ENCODE results near the gene SSU72.
A peak's percentile ranks its signal among the peaks of the same experiment; 100 is the strongest.

SSU72 gene

GRCh38 chr1:1550087-1550486 lies 24.6 kb downstream of the SSU72 start:
- H3K4ac ChIP-seq (ENCODE audit: low read depth, low read length) = no peak overlapping the region
- no peaks in the 10 kb centered on the region for H3K79me2 ChIP-seq (ENCODE audit: control insufficient read depth, insufficient read depth, low read length, poor library complexity)
- no peak for DNase-seq
- H2BK12ac ChIP-seq (ENCODE audit: low read length) = no peak overlapping the region
- no peak overlapping the region for H2AFZ ChIP-seq (ENCODE audit: insufficient read depth, low read length, poor library complexity)
- peaks cover 27 to 34% of the 10 kb centered on the region in 2 experiments for H3K36me3 ChIP-seq (ENCODE audit: control insufficient read depth in 1 of 2, insufficient read depth in 2 of 2, low read length in 2 of 2)
- H3K9me3 ChIP-seq (ENCODE audit: insufficient read depth, low read depth, low read length) = no peaks in the 10 kb centered on the region
- H4K91ac ChIP-seq (ENCODE audit: low read depth, low read length) = no peak overlapping the region
- H3K18ac ChIP-seq (ENCODE audit: low read length) = no peak overlapping the region
- no peak overlapping the region for H3K4me3 ChIP-seq (ENCODE audit: low read depth, low read length)
- H3K23ac ChIP-seq (ENCODE audit: low read length) = no peak overlapping the region
- H3K27me3 ChIP-seq (ENCODE audit: insufficient read depth, low read length) = no peaks in the 10 kb centered on the region
- no peak overlapping the region for H3K27ac ChIP-seq (ENCODE audit: low read depth, low read length)
- H4K12ac ChIP-seq (ENCODE audit: low read depth, low read length) = no peak overlapping the region
- H3K79me1 ChIP-seq (ENCODE audit: low read length) = no peaks in the 10 kb centered on the region
- H3K4me2 ChIP-seq (ENCODE audit: low read length) = no peak overlapping the region
- no peak overlapping the region for H4K8ac ChIP-seq (ENCODE audit: low read depth, low read length)
- H3K9ac ChIP-seq (ENCODE audit: low read length) = no peak overlapping the region
- no peak overlapping the region for H2BK120ac ChIP-seq (ENCODE audit: insufficient read depth, low read length, poor library complexity)
- H2BK5ac ChIP-seq (ENCODE audit: low read depth, low read length, poor library complexity) = no peak overlapping the region
- H2AK5ac ChIP-seq (ENCODE audit: low read length) = no peak overlapping the region
- WGBS (ENCODE audit: extremely low coverage, insufficient coverage, insufficient read length) = no CpG with 5 or more reads among the region's 7 CpGs
- no peaks in the 10 kb centered on the region for H3K4me1 ChIP-seq (ENCODE audit: control insufficient read depth in 1 of 2, insufficient read depth in 2 of 2, low read length in 2 of 2)
- H3K14ac ChIP-seq (ENCODE audit: low read length) = no peak overlapping the region

- no peak overlapping the region for H2AFZ ChIP-seq (ENCODE audit: insufficient read depth, low read length, poor library complexity)
- H2AK5ac ChIP-seq (ENCODE audit: low read length) = no peak overlapping the region
- DNase-seq = no peak
- no peak overlapping the region for H3K14ac ChIP-seq (ENCODE audit: low read length)
- no CpG with 5 or more reads among the region's 14 CpGs for WGBS (ENCODE audit: extremely low coverage, insufficient coverage, insufficient read length)
- H3K23ac ChIP-seq (ENCODE audit: low read length) = no peak overlapping the region
- no peak overlapping the region for H3K9ac ChIP-seq (ENCODE audit: low read length)
- H3K4me2 ChIP-seq (ENCODE audit: low read length) = no peak overlapping the region
- H2BK120ac ChIP-seq (ENCODE audit: insufficient read depth, low read length, poor library complexity) = no peak overlapping the region
- H2BK5ac ChIP-seq (ENCODE audit: low read depth, low read length, poor library complexity) = no peak overlapping the region
- H4K12ac ChIP-seq (ENCODE audit: low read depth, low read length) = no peak overlapping the region
- no peak overlapping the region for H3K27ac ChIP-seq (ENCODE audit: low read depth, low read length)
- H3K4ac ChIP-seq (ENCODE audit: low read depth, low read length) = no peak overlapping the region
- no peaks in the 10 kb centered on the region for H3K79me2 ChIP-seq (ENCODE audit: control insufficient read depth, insufficient read depth, low read length, poor library complexity)
- no peak overlapping the region for H3K4me3 ChIP-seq (ENCODE audit: low read depth, low read length)
- no peak overlapping the region for H2BK12ac ChIP-seq (ENCODE audit: low read length)
- H3K79me1 ChIP-seq (ENCODE audit: low read length) = no peaks in the 10 kb centered on the region
- H3K27me3 ChIP-seq (ENCODE audit: insufficient read depth, low read length) = no peaks in the 10 kb centered on the region
- H3K9me3 ChIP-seq (ENCODE audit: insufficient read depth, low read depth, low read length) = no peaks in the 10 kb centered on the region
- peaks cover 35 to 39% of the 10 kb centered on the region in 2 experiments for H3K36me3 ChIP-seq (ENCODE audit: control insufficient read depth in 1 of 2, insufficient read depth in 2 of 2, low read length in 2 of 2)
- no peak overlapping the region for H4K8ac ChIP-seq (ENCODE audit: low read depth, low read length)
- H3K18ac ChIP-seq (ENCODE audit: low read length) = peak overlapping the region; percentile 27
- no peak overlapping the region for H4K91ac ChIP-seq (ENCODE audit: low read depth, low read length)
- H3K4me1 ChIP-seq (ENCODE audit: control insufficient read depth in 1 of 2, insufficient read depth in 2 of 2, low read length in 2 of 2) = no peaks in the 10 kb centered on the region
Observed at GRCh38 chr1:1548591-1548990, 26.1 kb downstream of the SSU72 start.

DNA sequence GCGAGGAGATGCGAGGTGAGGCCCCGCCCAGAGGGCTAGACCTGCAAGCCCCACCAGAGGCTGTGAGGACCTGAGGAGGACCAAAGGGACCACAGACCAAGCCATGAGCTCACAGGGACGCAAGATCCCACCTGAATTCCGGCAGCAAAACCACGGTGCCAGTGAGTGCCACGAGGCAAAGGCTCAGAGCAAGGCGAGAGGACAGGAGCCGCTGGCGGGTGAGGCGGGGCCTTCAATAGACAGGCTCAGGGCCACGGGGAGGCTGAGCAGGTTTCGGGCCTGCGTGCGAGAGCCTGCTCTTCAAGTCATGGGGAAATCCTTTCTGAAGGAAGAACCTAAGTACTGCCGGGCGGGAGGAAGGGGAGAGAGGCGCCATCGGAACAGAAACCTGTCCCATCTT lies 27.2 kb downstream of the SSU72 start:
- peaks cover 46 to 49% of the 10 kb centered on the region in 2 experiments for H3K36me3 ChIP-seq (ENCODE audit: control insufficient read depth in 1 of 2, insufficient read depth in 2 of 2, low read length in 2 of 2)
- H2BK5ac ChIP-seq (ENCODE audit: low read depth, low read length, poor library complexity) = no peak overlapping the region
- no peaks in the 10 kb centered on the region for H3K79me1 ChIP-seq (ENCODE audit: low read length)
- no peaks in the 10 kb centered on the region for H3K9me3 ChIP-seq (ENCODE audit: insufficient read depth, low read depth, low read length)
- H2AK5ac ChIP-seq (ENCODE audit: low read length) = no peak overlapping the region
- WGBS (ENCODE audit: extremely low coverage, insufficient coverage, insufficient read length) = no CpG with 5 or more reads among the region's 19 CpGs
- H3K4me3 ChIP-seq (ENCODE audit: low read depth, low read length) = no peak overlapping the region
- H3K14ac ChIP-seq (ENCODE audit: low read length) = no peak overlapping the region
- no peak overlapping the region for H3K4ac ChIP-seq (ENCODE audit: low read depth, low read length)
- H2BK120ac ChIP-seq (ENCODE audit: insufficient read depth, low read length, poor library complexity) = no peak overlapping the region
- H4K12ac ChIP-seq (ENCODE audit: low read depth, low read length) = no peak overlapping the region
- H3K27ac ChIP-seq (ENCODE audit: low read depth, low read length) = no peak overlapping the region
- no peak overlapping the region for H3K23ac ChIP-seq (ENCODE audit: low read length)
- no peak for DNase-seq
- no peak overlapping the region for H4K8ac ChIP-seq (ENCODE audit: low read depth, low read length)
- no peak overlapping the region for H3K18ac ChIP-seq (ENCODE audit: low read length)
- no peak overlapping the region for H3K4me2 ChIP-seq (ENCODE audit: low read length)
- no peaks in the 10 kb centered on the region for H3K27me3 ChIP-seq (ENCODE audit: insufficient read depth, low read length)
- H4K91ac ChIP-seq (ENCODE audit: low read depth, low read length) = no peak overlapping the region
- H3K4me1 ChIP-seq (ENCODE audit: control insufficient read depth in 1 of 2, insufficient read depth in 2 of 2, low read length in 2 of 2) = no peaks in the 10 kb centered on the region
- no peak overlapping the region for H2BK12ac ChIP-seq (ENCODE audit: low read length)
- H3K9ac ChIP-seq (ENCODE audit: low read length) = no peak overlapping the region
- H2AFZ ChIP-seq (ENCODE audit: insufficient read depth, low read length, poor library complexity) = no peak overlapping the region
- H3K79me2 ChIP-seq (ENCODE audit: control insufficient read depth, insufficient read depth, low read length, poor library complexity) = no peaks in the 10 kb centered on the region

DNA sequence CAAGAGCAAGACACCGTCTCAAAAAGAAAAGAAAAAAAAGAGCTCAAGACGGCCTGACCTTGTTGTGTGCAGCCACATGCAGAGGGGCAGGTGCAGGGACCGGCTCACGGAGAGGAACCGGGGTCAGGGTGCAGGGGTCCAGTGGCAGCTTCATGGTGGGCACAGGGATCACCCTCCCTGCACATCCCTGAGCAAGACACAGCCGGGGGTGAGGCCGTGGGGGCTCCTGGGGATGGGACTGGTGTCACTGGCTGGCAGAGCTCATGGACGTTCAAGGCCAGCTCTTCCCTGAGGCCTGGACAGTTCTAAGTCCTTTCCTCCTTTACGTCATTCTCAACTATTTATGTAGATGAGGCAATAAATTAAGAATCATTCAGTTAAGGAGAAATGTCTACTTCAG lies 27.7 kb downstream of the SSU72 start:
- no peak for DNase-seq
- no peaks in the 10 kb centered on the region for H3K4me1 ChIP-seq (ENCODE audit: control insufficient read depth in 1 of 2, insufficient read depth in 2 of 2, low read length in 2 of 2)

More for the DNA sequence above, 27.7 kb downstream of the SSU72 start:
- Histone ChIP-seq H3K36me3 (ENCODE audit: control insufficient read depth in 1 of 2, insufficient read depth in 2 of 2, low read length in 2 of 2) (peaks cover 51 to 54% of the 10 kb centered on the region in 2 experiments), H3K4me3 (ENCODE audit: low read depth, low read length) (no peak overlapping the region), H3K27me3 (ENCODE audit: insufficient read depth, low read length) (no peaks in the 10 kb centered on the region), H3K79me2 (ENCODE audit: control insufficient read depth, insufficient read depth, low read length, poor library complexity) (no peaks in the 10 kb centered on the region), H2AFZ (ENCODE audit: insufficient read depth, low read length, poor library complexity) (no peak overlapping the region), H3K9me3 (ENCODE audit: insufficient read depth, low read depth, low read length) (no peaks in the 10 kb centered on the region), H3K9ac (ENCODE audit: low read length) (no peak overlapping the region), H2BK5ac (ENCODE audit: low read depth, low read length, poor library complexity) (no peak overlapping the region), H2BK12ac (ENCODE audit: low read length) (no peak overlapping the region), H3K14ac (ENCODE audit: low read length) (no peak overlapping the region), H3K27ac (ENCODE audit: low read depth, low read length) (no peak overlapping the region), H2BK120ac (ENCODE audit: insufficient read depth, low read length, poor library complexity) (no peak overlapping the region), H3K4me2 (ENCODE audit: low read length) (no peak overlapping the region), H2AK5ac (ENCODE audit: low read length) (no peak overlapping the region), H3K4ac (ENCODE audit: low read depth, low read length) (no peak overlapping the region), H4K8ac (ENCODE audit: low read depth, low read length) (no peak overlapping the region), H3K18ac (ENCODE audit: low read length) (no peak overlapping the region), H4K12ac (ENCODE audit: low read depth, low read length) (no peak overlapping the region), H4K91ac (ENCODE audit: low read depth, low read length) (no peak overlapping the region), H3K23ac (ENCODE audit: low read length) (no peak overlapping the region), H3K79me1 (ENCODE audit: low read length) (no peaks in the 10 kb centered on the region)
- WGBS (ENCODE audit: extremely low coverage, insufficient coverage, insufficient read length) = no CpG with 5 or more reads among the region's 9 CpGs
